Thoracic aorta (tissue), 2 donors: Measurements from ENCODE around the gene GSTM3. TPM values are rescaled to one million over a fixed set of nuclear protein-coding genes. Genes with fewer than 3 reads are reported as not detected.

Experiments
- ATAC-seq: fragments of 150-250 bp; one replicate; pipeline ENCODE4 v1.8.0; 2017; ENCODE audit warnings: low read depth; ENCODE audit not compliant: insufficient number of reproducible peaks, low FRiP score
- DNase-seq: peaks from one replicate; pipeline ENCODE4 v3.0.0-alpha.2; 2020; ENCODE audit warnings: low spot score
- H3K27ac ChIP-seq, 2 donors: fragments of 200-600 bp; sonication (generic); 1 replicate in 1 of 2; 2 replicates in 1 of 2; pipeline ENCODE4 v1.5.1; 2016; ENCODE audit warnings: mild to moderate bottlenecking in 2 of 2, moderate library complexity in 2 of 2
- H3K27me3 ChIP-seq: fragments of 200-600 bp; sonication (generic); replicated peaks from 2 replicates; pipeline ENCODE4 v1.6.0; 2016; ENCODE audit warnings: mild to moderate bottlenecking; ENCODE audit not compliant: insufficient read depth
- H3K36me3 ChIP-seq: fragments of 200-600 bp; sonication (generic); one replicate; pipeline ENCODE4 v1.5.1; 2016
- H3K4me1 ChIP-seq, 2 donors: fragments of 200-600 bp; sonication (generic); 1 replicate in 1 of 2; 2 replicates in 1 of 2; pipeline versions ENCODE4 v1.5.1 to v1.6.0; 2016; ENCODE audit warnings: low read depth in 2 of 2, mild to moderate bottlenecking in 1 of 2; ENCODE audit not compliant: control insufficient read depth in 1 of 2
- H3K4me3 ChIP-seq: fragments of 200-600 bp; sonication (generic); 2 replicates; pipeline ENCODE4 v1.5.1; 2016; ENCODE audit warnings: mild to moderate bottlenecking
- H3K9me3 ChIP-seq: fragments of 200-600 bp; sonication (generic); 2 replicates; pipeline ENCODE4 v1.5.1; 2016
- CTCF ChIP-seq: fragments of 200-600 bp; sonication (generic); IDR thresholded peaks from one replicate; pipeline ENCODE4 v1.5.1; 2019; ENCODE audit warnings: antibody characterized with exemption
- total RNA-seq, 2 donors: library from RNA; depleted of rRNA; stranded (reverse); fragments of >200 nt; gene quantifications; one replicate each; pipeline versions ENCODE4 v1.1.0 to v1.2.3, GENCODE V29; 2016

Gene GSTM3
- total RNA-seq, 2 donors from 2014 or later, result 33.1 to 68.6 TPM

- no peak overlapping the region for H3K4me3 ChIP-seq
- H3K27me3 ChIP-seq, result no peaks in the 10 kb centered on the region
- no peaks in the 10 kb centered on the region for H3K36me3 ChIP-seq
- H3K9me3 ChIP-seq, result no peaks in the 10 kb centered on the region
- TF ChIP-seq CTCF, result no peak
- no peak for DNase-seq
- no peak for ATAC-seq
- H3K27ac ChIP-seq, result no peak overlapping the region
- H3K4me1 ChIP-seq, result peaks cover 0 to 41% of the 10 kb centered on the region in 2 donors
These were observed 31.1 kb upstream of the GSTM3 start for GRCh38 chr1:109771712-109772657.

GRCh38 chr1:109770331-109771095 is 29.7 kb upstream of the GSTM3 start:
- Histone ChIP-seq H3K27me3 (no peaks in the 10 kb centered on the region), H3K36me3 (no peaks in the 10 kb centered on the region), H3K9me3 (no peaks in the 10 kb centered on the region), H3K4me3 (no peak overlapping the region), H3K27ac (no peak overlapping the region), H3K4me1 (peaks cover 0 to 54% of the 10 kb centered on the region in 2 donors)
- TF ChIP-seq CTCF, result no peak
- DNase-seq (no peak), ATAC-seq (no peak)

GRCh38 chr1:109769330-109770078 is 28.7 kb upstream of the GSTM3 start:
- DNase-seq (no peak), ATAC-seq (no peak)
- Histone ChIP-seq H3K27me3 (no peaks in the 10 kb centered on the region), H3K4me1 (peaks cover 0 to 54% of the 10 kb centered on the region in 2 donors), H3K9me3 (no peaks in the 10 kb centered on the region), H3K36me3 (no peaks in the 10 kb centered on the region), H3K27ac (no peak overlapping the region), H3K4me3 (no peak overlapping the region)
- TF ChIP-seq CTCF, result no peak

GRCh38 chr1:109768820-109769219 is 28.0 kb upstream of the GSTM3 start:
- no peak overlapping the region for H3K27ac ChIP-seq
- H3K36me3 ChIP-seq, result no peaks in the 10 kb centered on the region
- DNase-seq (no peak), ATAC-seq (no peak)
- peaks cover 0 to 54% of the 10 kb centered on the region in 2 donors for H3K4me1 ChIP-seq
- no peaks in the 10 kb centered on the region for H3K27me3 ChIP-seq
- H3K4me3 ChIP-seq, result no peak overlapping the region
- TF ChIP-seq CTCF, result no peak
- no peaks in the 10 kb centered on the region for H3K9me3 ChIP-seq

DNA sequence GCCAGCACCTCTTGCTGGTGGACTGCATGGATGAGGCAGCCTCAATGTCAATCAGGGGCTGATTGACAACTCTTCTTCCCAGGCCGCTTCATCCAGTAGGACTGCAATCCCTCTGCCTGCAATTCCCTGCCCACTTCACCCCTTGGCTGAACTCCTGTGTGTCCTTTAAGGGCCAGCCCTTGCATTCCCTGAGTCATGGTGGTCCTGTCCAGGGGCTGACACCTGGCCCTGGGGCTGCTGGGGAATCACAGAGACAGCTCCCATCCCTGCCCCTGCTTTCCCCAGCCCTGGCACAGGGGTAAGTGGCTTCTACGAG is 27.5 kb upstream of the GSTM3 start:
- no peak for TF ChIP-seq CTCF
- H3K4me3 ChIP-seq, result no peak overlapping the region
- no peaks in the 10 kb centered on the region for H3K27me3 ChIP-seq
- H3K9me3 ChIP-seq, result no peaks in the 10 kb centered on the region
- ATAC-seq, result no peak
- no peaks in the 10 kb centered on the region for H3K36me3 ChIP-seq
- no peak for DNase-seq
- no peak overlapping the region for H3K27ac ChIP-seq
- H3K4me1 ChIP-seq, result peaks cover 0 to 57% of the 10 kb centered on the region in 2 donors
